ENCODE measurements around the gene CDIP1. TPM values are rescaled to one million over a fixed set of nuclear protein-coding genes. Genes with fewer than 3 reads are reported as not detected.

Gene CDIP1
- total and polyA plus RNA-seq, 8 donors, result 13.6 to 24.4 (median 18.9) TPM

DNA sequence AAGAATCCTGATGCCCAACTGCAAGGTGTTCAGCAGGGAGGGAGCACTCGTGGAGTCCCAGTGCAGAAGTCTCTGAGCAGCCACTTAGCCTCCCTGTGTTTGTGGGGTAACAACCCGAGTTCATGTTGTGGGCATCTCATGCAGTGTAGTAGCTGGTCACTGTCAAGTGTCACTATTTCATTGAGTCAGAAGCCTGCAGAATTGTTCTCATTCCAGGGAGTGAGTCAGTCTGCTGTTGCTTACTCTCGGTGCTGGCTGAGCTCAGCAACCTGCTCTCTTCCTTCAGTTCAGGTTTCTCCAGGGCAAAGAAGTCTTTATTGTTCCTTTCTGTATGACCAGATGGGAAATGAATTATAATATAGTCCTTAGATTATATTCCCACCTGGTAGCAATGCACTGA, 38.3 kb downstream of the CDIP1 start:
- no peak for FAIRE-seq
- 24 to 40% methylated on average over 3 of the region's 3 CpGs for WGBS, 2 donors
- intact Hi-C loops (cut with DNase I), result no loop called here
- H3K4me3 ChIP-seq, result no peak overlapping the region
- no peak for DNase-seq
- TF ChIP-seq, protein P1, sequence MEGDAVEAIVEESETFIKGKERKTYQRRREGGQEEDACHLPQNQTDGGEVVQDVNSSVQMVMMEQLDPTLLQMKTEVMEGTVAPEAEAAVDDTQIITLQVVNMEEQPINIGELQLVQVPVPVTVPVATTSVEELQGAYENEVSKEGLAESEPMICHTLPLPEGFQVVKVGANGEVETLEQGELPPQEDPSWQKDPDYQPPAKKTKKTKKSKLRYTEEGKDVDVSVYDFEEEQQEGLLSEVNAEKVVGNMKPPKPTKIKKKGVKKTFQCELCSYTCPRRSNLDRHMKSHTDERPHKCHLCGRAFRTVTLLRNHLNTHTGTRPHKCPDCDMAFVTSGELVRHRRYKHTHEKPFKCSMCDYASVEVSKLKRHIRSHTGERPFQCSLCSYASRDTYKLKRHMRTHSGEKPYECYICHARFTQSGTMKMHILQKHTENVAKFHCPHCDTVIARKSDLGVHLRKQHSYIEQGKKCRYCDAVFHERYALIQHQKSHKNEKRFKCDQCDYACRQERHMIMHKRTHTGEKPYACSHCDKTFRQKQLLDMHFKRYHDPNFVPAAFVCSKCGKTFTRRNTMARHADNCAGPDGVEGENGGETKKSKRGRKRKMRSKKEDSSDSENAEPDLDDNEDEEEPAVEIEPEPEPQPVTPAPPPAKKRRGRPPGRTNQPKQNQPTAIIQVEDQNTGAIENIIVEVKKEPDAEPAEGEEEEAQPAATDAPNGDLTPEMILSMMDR (IDR thresholded peaks at IDR 0.05), result no peak
- H3K27ac ChIP-seq, result peak overlapping the region; percentile 36 to 89 (median 69)
- no peaks in the 10 kb centered on the region for H3K36me3 ChIP-seq
- peaks cover 20 to 36% (median 24%) of the 10 kb centered on the region in 3 donors for H3K4me1 ChIP-seq
- H3K9me3 ChIP-seq, result no peaks in the 10 kb centered on the region
- H3K27me3 ChIP-seq, result no peaks in the 10 kb centered on the region
- peak; percentile 69 to 85 (median 72) for ATAC-seq

DNA sequence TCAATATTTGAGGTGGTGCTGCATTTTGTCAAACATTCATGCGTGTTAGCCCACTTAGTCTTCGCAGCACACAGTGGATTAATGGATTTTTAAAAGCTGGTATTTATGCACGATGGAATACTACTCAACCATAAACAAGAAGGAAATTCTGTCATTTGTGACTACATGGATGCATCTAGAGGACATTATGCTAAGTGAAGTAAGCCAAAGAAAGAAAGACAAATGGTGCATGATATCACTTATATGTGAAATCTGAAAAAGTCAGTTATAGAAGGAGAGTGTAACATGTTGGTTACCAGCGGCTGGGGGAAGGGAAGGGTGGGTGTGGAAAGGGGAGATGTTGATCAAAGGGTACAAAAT, 39.4 kb downstream of the CDIP1 start:
- intact Hi-C loops (cut with DNase I), result no loop called here
- FAIRE-seq (no peak), DNase-seq (no peak), ATAC-seq (no peak)
- H3K36me3 ChIP-seq, result no peaks in the 10 kb centered on the region
- TF ChIP-seq, protein P1 (IDR thresholded peaks at IDR 0.05), result no peak
- WGBS, 2 donors, result 87 to 91% methylated on average over 4 of the region's 4 CpGs
- peaks cover 20 to 36% (median 24%) of the 10 kb centered on the region in 3 donors for H3K4me1 ChIP-seq
- H3K4me3 ChIP-seq, result no peak overlapping the region
- H3K27ac ChIP-seq, result no peak overlapping the region
- H3K9me3 ChIP-seq, result no peaks in the 10 kb centered on the region
- no peaks in the 10 kb centered on the region for H3K27me3 ChIP-seq

DNA sequence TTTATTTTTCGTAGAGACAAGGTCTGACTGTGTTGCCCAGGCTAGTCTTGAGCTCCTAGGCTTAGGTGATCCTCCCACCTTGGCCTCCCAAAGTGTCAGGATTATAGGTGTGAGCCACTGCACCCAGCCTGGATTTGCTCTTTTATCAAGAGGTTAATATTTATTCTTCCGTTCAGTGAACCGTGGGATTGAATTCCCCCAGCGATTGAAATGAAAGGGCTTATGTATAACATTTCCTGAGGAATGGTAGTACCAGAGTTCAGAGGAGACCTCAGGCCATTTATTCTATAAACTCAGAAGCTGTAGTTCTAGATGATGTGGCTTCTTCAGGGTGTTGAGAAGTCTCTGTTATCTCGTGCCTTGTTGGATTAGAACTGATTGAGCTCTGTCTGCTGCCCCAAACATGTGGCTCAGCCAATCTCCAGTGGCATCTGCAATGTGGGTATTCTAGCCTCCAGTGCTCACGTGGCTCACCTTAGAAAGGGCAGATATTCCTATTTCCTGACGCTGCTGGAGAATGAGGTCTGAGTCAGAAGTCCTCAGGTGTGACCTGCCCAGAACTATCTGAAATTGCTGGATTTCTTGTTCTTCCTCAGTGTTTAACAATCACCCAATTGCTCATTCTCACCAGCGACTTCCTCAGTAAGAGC, 39.9 kb downstream of the CDIP1 start:
- H3K27me3 ChIP-seq, result no peaks in the 10 kb centered on the region
- WGBS, 2 donors, result 42 to 45% methylated on average over 8 of the region's 8 CpGs
- H3K4me1 ChIP-seq, result peaks cover 20 to 36% (median 24%) of the 10 kb centered on the region in 3 donors
- peak overlapping the region in 3 of 4 donors; percentile 1 to 47 (median 22) for H3K27ac ChIP-seq
- intact Hi-C loops (cut with DNase I), result no loop called here
- no peaks in the 10 kb centered on the region for H3K36me3 ChIP-seq
- no peaks in the 10 kb centered on the region for H3K9me3 ChIP-seq
- TF ChIP-seq, protein P1 (IDR thresholded peaks at IDR 0.05), result no peak
- H3K4me3 ChIP-seq, result no peak overlapping the region
- DNase-seq (no peak), ATAC-seq (no peak), FAIRE-seq (no peak)

DNA sequence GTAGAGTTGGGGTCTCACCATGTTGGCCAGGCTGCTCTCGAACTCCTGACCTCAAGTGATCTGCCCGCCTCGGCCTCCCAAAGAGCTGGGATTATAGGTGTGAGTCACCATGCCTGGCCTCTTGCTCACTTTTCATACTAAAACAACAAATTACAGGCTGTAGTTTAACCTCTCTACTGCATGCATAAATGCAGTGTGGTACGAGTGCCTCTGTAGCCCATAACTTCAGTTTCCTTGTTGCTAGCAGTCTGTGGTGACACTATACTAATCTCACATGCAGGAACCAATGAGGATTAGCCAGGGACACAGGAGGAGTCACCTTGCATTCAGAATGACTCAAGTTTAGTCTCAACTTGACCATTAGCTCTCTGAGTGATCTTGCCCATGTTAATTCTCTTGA, 42.3 kb downstream of the CDIP1 start:
- Histone ChIP-seq H3K27me3 (no peaks in the 10 kb centered on the region), H3K4me1 (peaks cover 16 to 29% (median 19%) of the 10 kb centered on the region in 3 donors), H3K36me3 (no peaks in the 10 kb centered on the region), H3K9me3 (no peaks in the 10 kb centered on the region), H3K4me3 (no peak overlapping the region), H3K27ac (no peak overlapping the region)
- no peak for FAIRE-seq
- whole genome bisulfite sequencing, 2 donors, result 86 to 89% methylated on average over 4 of the region's 4 CpGs
- intact Hi-C loops (cut with DNase I), result no loop called here
- no peak for ATAC-seq
- DNase-seq, result no peak
- TF ChIP-seq, protein P1 (IDR thresholded peaks at IDR 0.05), result no peak

DNA sequence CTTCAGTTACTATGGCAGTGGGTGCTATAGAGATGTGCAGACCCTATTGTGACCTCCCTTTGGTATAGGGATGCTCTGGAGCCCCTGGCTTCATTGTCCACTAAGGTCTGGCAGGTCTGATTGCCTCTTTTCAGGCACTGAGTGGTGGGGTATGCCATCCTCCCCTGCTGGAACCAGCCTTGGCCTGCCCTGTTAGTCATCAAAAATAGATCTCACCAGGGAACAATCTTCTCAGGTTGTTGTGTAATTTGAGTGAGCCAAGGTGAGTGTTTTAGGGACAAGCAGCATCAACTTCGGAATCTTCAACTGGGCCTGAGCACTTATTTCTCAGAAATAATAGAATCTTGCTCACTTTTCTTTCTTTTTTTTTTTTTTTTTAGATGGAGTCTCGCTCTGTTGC, 42.8 kb downstream of the CDIP1 start:
- H3K27ac ChIP-seq, result no peak overlapping the region
- TF ChIP-seq, protein P1 (IDR thresholded peaks at IDR 0.05), result no peak
- FAIRE-seq (no peak), ATAC-seq (no peak), DNase-seq (no peak)
- H3K36me3 ChIP-seq, result no peaks in the 10 kb centered on the region
- H3K27me3 ChIP-seq, result no peaks in the 10 kb centered on the region
- H3K4me1 ChIP-seq, result peaks cover 13 to 23% (median 13%) of the 10 kb centered on the region in 3 donors
- no peak overlapping the region for H3K4me3 ChIP-seq
- intact Hi-C loops (cut with DNase I), result no loop called here
- H3K9me3 ChIP-seq, result no peaks in the 10 kb centered on the region
- 98 to 99% methylated on average over 2 of the region's 2 CpGs for WGBS, 2 donors

All from pancreas (tissue), 10 donors.